Fibroblast of mammary gland (primary cell): ENCODE data around the gene CPEB3.

ENCODE experiments used
- DNase-seq: peaks from one replicate; pipeline ENCODE4 v3.0.0-alpha.2; 2010; ENCODE audit warnings: low read depth
- H3K4me3 ChIP-seq: 2 replicates; pipeline ENCODE4 v1.5.1; 2011; ENCODE audit warnings: low read depth, mild to moderate bottlenecking, low read length, moderate library complexity; ENCODE audit not compliant: control insufficient read depth
- TF ChIP-seq, protein P1 (sequence below): conservative IDR thresholded peaks from 2 replicates; pipeline ENCODE4 v1.5.1; 2011; ENCODE audit warnings: low read depth, low read length, inconsistent platforms; ENCODE audit not compliant: control insufficient read depth, insufficient read depth

The CPEB3 gene

DNA sequence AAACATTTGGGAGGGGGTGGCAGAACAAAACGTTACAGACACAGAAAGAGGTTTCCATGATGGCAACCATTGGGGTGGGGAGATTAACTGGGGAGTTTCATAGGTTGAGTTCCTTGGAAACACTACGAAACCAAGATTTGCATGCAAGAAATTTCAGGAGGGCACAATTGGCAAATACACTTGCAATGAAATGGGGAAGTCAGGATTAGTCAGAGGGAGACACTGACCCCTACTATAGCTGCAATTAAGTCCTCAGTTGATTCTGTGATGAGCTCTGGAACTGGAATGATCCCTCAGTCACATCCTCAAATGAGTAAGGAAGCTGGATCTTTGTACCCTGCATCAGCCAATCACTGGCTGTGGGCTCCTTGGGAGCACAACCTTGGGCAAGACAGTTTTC, 22.1 kb downstream of the CPEB3 start:
- no peak for DNase-seq
- H3K4me3 ChIP-seq = no peak overlapping the region
- TF ChIP-seq, protein P1, sequence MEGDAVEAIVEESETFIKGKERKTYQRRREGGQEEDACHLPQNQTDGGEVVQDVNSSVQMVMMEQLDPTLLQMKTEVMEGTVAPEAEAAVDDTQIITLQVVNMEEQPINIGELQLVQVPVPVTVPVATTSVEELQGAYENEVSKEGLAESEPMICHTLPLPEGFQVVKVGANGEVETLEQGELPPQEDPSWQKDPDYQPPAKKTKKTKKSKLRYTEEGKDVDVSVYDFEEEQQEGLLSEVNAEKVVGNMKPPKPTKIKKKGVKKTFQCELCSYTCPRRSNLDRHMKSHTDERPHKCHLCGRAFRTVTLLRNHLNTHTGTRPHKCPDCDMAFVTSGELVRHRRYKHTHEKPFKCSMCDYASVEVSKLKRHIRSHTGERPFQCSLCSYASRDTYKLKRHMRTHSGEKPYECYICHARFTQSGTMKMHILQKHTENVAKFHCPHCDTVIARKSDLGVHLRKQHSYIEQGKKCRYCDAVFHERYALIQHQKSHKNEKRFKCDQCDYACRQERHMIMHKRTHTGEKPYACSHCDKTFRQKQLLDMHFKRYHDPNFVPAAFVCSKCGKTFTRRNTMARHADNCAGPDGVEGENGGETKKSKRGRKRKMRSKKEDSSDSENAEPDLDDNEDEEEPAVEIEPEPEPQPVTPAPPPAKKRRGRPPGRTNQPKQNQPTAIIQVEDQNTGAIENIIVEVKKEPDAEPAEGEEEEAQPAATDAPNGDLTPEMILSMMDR = no peak

- DNase-seq = no peak
- TF ChIP-seq, protein P1 = no peak
- no peak overlapping the region for H3K4me3 ChIP-seq
Measured at GRCh38 chr10:92267343-92267742, 23.5 kb downstream of the CPEB3 start.

GRCh38 chr10:92265687-92266258, 25.1 kb downstream of the CPEB3 start:
- no peak for DNase-seq
- TF ChIP-seq, protein P1 = no peak
- no peak overlapping the region for H3K4me3 ChIP-seq

DNA sequence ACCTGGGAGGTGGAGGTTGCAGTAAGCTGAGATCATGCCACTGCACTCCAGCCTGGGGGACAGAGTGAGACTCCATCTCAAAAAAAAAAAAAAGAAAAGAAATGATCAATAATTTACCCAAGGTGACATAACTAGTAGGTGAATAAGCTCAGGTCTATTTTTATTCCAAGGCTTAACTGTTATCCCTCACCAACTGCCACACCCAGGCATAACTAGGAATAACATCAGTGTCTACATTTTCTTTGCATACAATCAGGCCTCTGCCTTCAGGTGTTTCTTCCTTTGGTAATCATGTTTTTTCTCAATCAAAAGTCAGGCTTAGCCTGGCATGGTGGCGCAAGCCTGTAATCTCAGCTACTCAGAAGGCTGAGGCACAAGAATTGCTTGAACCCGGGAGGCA, 26.6 kb downstream of the CPEB3 start:
- TF ChIP-seq, protein P1 = no peak
- no peak for DNase-seq

DNA sequence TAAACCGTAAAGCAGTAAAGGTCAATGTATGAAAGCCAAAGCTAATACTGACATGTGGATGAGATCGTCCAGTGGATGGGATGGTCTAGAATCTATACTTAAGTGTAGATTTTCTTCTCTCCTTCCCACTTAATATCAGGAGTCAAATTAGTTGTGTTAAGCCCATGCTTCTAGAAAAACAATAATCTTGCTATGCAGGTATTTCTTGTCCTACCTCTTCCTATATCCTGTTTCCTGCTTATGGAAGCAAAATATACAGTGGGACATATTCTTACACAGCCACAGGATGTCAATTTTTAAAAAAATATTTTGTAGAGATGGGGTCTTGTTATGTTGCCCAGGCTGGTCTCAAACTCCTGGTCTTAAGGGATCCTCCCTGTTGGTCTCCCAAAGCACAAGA, 27.5 kb downstream of the CPEB3 start:
- TF ChIP-seq, protein P1 = no peak
- H3K4me3 ChIP-seq = no peak overlapping the region
- DNase-seq = no peak

More for the DNA sequence above, 26.6 kb downstream of the CPEB3 start:
- no peak overlapping the region for H3K4me3 ChIP-seq

GRCh38 chr10:92248566-92248965, 42.3 kb downstream of the CPEB3 start:
- no peak for DNase-seq
- TF ChIP-seq, protein P1 = no peak
- H3K4me3 ChIP-seq = no peak overlapping the region

- TF ChIP-seq, protein P1 = no peak
- DNase-seq = no peak
- H3K4me3 ChIP-seq = no peak overlapping the region
Measured at GRCh38 chr10:92244796-92245195, 46.1 kb downstream of the CPEB3 start.
